ENCODE measurements around the gene PABPN1.

DNA sequence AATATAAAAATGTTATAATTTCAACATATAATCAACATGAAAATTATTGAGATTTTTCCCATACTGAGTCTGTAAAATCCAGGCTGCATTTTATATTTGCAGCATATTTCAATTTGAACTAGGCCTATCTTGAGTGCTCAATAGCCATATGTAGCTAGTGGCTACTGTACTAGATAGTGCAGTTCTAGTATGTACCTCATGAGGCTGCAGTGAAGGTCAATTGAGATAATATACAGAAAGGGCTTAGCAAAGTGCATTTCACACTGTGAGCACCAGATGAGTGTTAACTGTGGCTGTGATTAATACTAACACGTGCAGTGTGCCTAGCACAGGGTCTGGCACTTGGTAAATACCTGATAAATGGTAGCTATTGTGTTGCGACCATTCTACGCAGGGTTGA lies 36.8 kb downstream of the PABPN1 start:
- TF ChIP-seq, protein P1, sequence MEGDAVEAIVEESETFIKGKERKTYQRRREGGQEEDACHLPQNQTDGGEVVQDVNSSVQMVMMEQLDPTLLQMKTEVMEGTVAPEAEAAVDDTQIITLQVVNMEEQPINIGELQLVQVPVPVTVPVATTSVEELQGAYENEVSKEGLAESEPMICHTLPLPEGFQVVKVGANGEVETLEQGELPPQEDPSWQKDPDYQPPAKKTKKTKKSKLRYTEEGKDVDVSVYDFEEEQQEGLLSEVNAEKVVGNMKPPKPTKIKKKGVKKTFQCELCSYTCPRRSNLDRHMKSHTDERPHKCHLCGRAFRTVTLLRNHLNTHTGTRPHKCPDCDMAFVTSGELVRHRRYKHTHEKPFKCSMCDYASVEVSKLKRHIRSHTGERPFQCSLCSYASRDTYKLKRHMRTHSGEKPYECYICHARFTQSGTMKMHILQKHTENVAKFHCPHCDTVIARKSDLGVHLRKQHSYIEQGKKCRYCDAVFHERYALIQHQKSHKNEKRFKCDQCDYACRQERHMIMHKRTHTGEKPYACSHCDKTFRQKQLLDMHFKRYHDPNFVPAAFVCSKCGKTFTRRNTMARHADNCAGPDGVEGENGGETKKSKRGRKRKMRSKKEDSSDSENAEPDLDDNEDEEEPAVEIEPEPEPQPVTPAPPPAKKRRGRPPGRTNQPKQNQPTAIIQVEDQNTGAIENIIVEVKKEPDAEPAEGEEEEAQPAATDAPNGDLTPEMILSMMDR (IDR thresholded peaks at IDR 0.05): no peak
- TF ChIP-seq POLR2A (IDR thresholded peaks at IDR 0.05): no peak

Data from uterus (tissue), 2 donors.